ENCODE data around the gene NARS2.

NARS2 gene

GRCh38 chr11:78549624-78550409 is 24.8 kb downstream of the NARS2 start:
- peaks cover 35% of the 10 kb centered on the region for H3K79me2 ChIP-seq (ENCODE audit: control insufficient read depth, low read length)
- TF ChIP-seq CTCF (IDR thresholded peaks at IDR 0.05; ENCODE audit: low read depth, low read length, poor library complexity, severe bottlenecking), result no peak
- TF ChIP-seq EZH2phosphoT487 (IDR thresholded peaks at IDR 0.05; ENCODE audit: borderline replicate concordance, low read length), result no peak
- H3K27me3 ChIP-seq (ENCODE audit: control insufficient read depth, low read length), result no peaks in the 10 kb centered on the region
- peaks cover 9% of the 10 kb centered on the region for H3K4me1 ChIP-seq (ENCODE audit: control insufficient read depth, low read length)
- no peaks in the 10 kb centered on the region for H3K9me2 ChIP-seq (replicated peaks; ENCODE audit: control insufficient read depth, low read length)
- no peak overlapping the region for H3K4me2 ChIP-seq (ENCODE audit: low read length)
- H3K4me3 ChIP-seq (ENCODE audit: low read length), result no peak overlapping the region
- H4K20me1 ChIP-seq (ENCODE audit: control insufficient read depth, insufficient read depth, low read depth, low read length), result no peaks in the 10 kb centered on the region
- H3K36me3 ChIP-seq (ENCODE audit: control insufficient read depth, low read length), result peaks cover 26% of the 10 kb centered on the region
- H3K27ac ChIP-seq (ENCODE audit: low read depth, low read length), result no peak overlapping the region
- H3F3A ChIP-seq (ENCODE audit: control insufficient read depth, insufficient read depth), result no peaks in the 10 kb centered on the region
- H3K9me3 ChIP-seq (ENCODE audit: control insufficient read depth, insufficient read depth, low read length), result no peaks in the 10 kb centered on the region

GRCh38 chr11:78548911-78549590 is 25.6 kb downstream of the NARS2 start:
- no peak overlapping the region for H3K4me2 ChIP-seq (ENCODE audit: low read length)
- no peak overlapping the region for H3K4me3 ChIP-seq (ENCODE audit: low read length)
- TF ChIP-seq CTCF (IDR thresholded peaks at IDR 0.05; ENCODE audit: low read depth, low read length, poor library complexity, severe bottlenecking), result no peak
- TF ChIP-seq EZH2phosphoT487 (IDR thresholded peaks at IDR 0.05; ENCODE audit: borderline replicate concordance, low read length), result no peak
- peaks cover 38% of the 10 kb centered on the region for H3K79me2 ChIP-seq (ENCODE audit: control insufficient read depth, low read length)
- no peaks in the 10 kb centered on the region for H3F3A ChIP-seq (ENCODE audit: control insufficient read depth, insufficient read depth)
- H3K9me3 ChIP-seq (ENCODE audit: control insufficient read depth, insufficient read depth, low read length), result no peaks in the 10 kb centered on the region
- H3K27me3 ChIP-seq (ENCODE audit: control insufficient read depth, low read length), result no peaks in the 10 kb centered on the region
- no peaks in the 10 kb centered on the region for H3K9me2 ChIP-seq (replicated peaks; ENCODE audit: control insufficient read depth, low read length)
- H4K20me1 ChIP-seq (ENCODE audit: control insufficient read depth, insufficient read depth, low read depth, low read length), result no peaks in the 10 kb centered on the region
- H3K27ac ChIP-seq (ENCODE audit: low read depth, low read length), result no peak overlapping the region
- H3K4me1 ChIP-seq (ENCODE audit: control insufficient read depth, low read length), result peaks cover 9% of the 10 kb centered on the region
- H3K36me3 ChIP-seq (ENCODE audit: control insufficient read depth, low read length), result peaks cover 24% of the 10 kb centered on the region

DNA sequence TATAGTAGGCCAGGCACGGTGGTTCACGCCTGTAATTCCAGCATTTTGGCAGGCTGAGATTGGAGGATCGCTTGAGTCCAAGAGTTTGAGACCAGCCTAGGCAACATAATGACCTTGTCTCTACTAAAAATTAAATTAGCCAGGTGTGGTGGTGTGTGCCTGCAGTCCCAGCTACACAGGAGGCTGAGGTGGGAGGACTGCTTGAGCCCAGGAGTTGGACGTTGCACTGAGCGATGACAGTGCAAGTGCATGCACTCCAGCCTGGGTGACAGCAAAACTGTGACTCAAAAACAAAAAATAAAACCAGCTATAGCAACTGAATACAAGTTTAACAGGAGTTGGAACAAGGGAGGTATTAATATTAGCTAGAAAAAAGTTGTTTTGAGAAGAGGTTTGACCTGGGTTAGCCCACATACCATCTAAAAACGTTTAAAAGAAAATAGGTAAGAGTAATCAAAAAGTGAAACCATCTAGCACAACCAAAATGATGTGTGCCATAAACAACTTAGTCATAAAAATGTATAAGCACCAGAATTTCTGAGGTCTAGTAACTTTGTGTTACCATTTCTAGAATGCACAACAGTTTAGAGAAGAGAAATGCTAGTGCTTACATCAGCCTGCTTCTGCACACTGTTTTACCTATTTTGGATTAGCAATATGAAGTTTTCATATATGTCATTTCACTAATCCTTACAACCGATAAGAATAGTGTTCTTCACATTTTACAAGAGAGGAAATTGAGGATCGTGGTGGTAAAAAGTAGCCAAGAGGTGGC is 26.5 kb downstream of the NARS2 start:
- TF ChIP-seq CTCF (IDR thresholded peaks at IDR 0.05; ENCODE audit: low read depth, low read length, poor library complexity, severe bottlenecking) (no peak), EZH2phosphoT487 (IDR thresholded peaks at IDR 0.05; ENCODE audit: borderline replicate concordance, low read length) (no peak)
- H3K4me1 ChIP-seq (ENCODE audit: control insufficient read depth, low read length), result peaks cover 9% of the 10 kb centered on the region
- no peaks in the 10 kb centered on the region for H3K9me2 ChIP-seq (replicated peaks; ENCODE audit: control insufficient read depth, low read length)
- peaks cover 21% of the 10 kb centered on the region for H3K36me3 ChIP-seq (ENCODE audit: control insufficient read depth, low read length)
- peaks cover 41% of the 10 kb centered on the region for H3K79me2 ChIP-seq (ENCODE audit: control insufficient read depth, low read length)
- no peak overlapping the region for H3K4me2 ChIP-seq (ENCODE audit: low read length)
- H3K27me3 ChIP-seq (ENCODE audit: control insufficient read depth, low read length), result no peaks in the 10 kb centered on the region
- no peak overlapping the region for H3K4me3 ChIP-seq (ENCODE audit: low read length)
- no peaks in the 10 kb centered on the region for H3F3A ChIP-seq (ENCODE audit: control insufficient read depth, insufficient read depth)
- no peak overlapping the region for H3K27ac ChIP-seq (ENCODE audit: low read depth, low read length)
- H3K9me3 ChIP-seq (ENCODE audit: control insufficient read depth, insufficient read depth, low read length), result no peaks in the 10 kb centered on the region
- H4K20me1 ChIP-seq (ENCODE audit: control insufficient read depth, insufficient read depth, low read depth, low read length), result no peaks in the 10 kb centered on the region
